GDM1 (cell line): Measurements from ENCODE around the gene BRICD5.

Experiments
- DNase-seq: peaks from one replicate; lab custom pipeline; 2025; lab: John Stamatoyannopoulos, UW

BRICD5 gene

DNA sequence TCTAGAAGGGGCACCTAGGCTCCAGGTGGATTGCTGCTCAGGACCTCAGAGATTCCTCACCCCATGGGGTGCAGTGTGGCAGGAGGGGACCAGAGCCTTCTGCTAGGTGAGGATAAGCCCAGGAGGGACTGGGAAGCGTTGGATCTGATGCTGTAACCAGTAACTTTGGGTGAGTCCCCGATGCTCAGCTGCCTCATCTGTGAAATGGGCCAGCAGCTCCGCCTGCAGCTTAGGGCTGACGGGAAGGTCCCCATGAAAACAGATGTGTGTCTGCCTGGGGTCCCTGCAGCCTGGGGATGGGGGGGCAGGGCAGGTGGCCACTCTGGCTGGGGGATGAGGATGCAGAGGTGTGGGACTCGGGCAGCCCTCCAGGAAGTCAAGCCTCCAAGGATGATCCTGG is 11.6 kb downstream of the BRICD5 start:
- DNase-seq = no peak

DNA sequence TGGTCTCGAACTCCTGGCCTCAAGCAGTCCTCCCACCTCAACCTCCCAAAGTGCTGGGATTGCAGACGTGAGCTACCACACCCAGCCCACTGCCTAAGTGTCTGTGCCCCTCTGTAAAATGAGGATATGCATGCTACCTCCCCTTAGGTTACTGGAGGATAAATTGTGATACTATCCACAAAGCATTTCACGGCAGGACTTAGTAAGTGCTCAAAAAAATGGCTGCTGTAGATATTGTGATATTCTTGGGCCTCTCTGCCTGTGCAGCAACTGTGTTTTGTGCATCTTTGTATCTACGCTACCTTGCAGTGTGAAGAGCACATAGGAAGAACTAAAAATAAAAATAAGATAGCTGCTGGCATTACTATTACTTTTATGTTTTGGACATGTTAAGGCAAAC is 12.4 kb downstream of the BRICD5 start:
- no peak for DNase-seq

DNA sequence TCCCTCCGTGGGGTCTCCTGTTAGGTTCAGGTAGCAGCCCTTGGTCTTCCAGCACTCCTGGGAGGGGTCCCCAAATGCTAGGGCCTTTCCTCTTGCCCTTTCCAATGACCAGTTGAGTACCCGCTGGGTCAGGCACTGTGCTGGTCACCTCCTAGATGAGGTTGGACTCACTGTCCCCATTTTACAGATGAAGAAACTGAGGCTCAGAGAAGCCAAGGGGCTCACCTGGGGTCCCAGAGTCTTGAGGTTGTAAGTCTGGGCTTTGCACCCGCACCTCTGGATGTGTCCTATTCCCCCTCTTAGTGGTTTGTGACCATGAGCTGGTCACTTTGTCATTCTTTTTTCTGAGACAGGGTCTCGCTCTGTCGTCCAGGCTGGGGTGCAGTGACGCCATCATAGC is 12.9 kb downstream of the BRICD5 start:
- no peak for DNase-seq

DNA sequence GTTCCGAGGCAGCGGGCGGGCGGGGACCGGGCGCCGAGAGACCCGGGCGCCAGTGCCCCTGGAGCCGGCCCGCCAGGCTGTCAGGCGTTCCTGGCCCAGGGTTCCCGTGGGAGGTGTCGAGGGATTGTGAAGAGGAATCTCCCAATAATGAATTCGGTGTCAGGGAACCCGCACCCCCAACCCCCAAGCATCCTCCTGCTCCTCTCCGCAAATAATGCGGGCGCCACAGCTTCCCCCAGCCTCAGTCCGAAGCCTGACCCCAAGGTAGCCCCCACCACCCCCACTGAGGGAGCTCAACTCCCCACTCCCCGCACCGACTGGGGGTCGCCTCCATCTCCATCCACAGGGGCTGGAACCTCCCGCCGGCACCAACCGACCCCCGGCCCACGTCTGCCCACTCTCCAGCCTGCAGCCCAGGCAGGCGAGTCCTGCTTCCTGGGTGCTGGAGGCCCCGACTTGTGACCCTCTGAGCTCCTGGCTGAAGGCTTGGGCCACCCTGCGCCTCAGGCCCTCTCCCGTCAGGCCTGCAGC is 13.6 kb downstream of the BRICD5 start:
- no peak for DNase-seq

DNA sequence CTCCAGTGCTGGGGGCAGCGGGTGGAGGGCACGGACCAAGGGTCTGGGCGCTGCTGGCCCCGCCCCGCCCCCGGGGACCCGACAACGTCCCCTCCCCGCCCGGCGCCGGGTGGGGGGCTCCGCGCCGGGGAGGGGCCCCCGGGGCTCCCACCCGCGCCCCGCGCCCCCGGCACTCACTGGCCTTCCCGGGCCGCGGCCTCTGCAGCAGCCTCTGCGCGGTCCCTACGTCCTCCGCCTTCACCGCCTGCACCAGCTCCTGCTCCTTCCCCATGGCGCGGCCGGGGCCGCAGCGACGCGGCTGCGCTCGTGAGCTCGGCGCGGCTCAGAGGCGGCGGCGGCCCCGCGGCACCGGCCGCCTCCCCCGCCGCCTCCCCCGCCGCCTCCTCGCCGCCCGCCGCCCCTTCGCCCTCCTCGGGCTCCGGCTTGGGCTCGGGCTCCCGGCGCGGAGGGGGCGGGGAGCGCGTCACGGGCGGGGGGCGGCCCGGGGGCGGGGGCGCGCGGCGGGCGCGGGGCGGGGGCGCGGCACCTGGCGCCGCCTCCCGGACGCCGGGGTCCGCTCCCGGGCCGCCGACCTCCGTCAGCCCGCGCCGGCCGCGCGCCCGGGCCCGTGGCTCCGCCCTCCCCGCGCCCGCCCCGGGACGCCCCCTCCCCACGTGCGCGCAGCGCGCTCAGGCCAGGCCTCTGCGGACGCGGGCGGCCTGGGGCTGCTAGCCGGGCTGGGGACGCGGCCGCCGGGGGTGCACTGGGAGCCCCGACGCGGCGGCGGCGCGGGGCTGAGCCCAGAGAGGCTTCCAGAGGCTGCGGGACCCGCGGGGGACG is 14.3 kb downstream of the BRICD5 start, which contains the start of gene CASKIN1:
CASKIN1 (minus strand) TSS at position 444 of the 819 bp plus-strand sequence; CDS start at position 271, 173 bp downstream.
- DNase-seq = no peak

DNA sequence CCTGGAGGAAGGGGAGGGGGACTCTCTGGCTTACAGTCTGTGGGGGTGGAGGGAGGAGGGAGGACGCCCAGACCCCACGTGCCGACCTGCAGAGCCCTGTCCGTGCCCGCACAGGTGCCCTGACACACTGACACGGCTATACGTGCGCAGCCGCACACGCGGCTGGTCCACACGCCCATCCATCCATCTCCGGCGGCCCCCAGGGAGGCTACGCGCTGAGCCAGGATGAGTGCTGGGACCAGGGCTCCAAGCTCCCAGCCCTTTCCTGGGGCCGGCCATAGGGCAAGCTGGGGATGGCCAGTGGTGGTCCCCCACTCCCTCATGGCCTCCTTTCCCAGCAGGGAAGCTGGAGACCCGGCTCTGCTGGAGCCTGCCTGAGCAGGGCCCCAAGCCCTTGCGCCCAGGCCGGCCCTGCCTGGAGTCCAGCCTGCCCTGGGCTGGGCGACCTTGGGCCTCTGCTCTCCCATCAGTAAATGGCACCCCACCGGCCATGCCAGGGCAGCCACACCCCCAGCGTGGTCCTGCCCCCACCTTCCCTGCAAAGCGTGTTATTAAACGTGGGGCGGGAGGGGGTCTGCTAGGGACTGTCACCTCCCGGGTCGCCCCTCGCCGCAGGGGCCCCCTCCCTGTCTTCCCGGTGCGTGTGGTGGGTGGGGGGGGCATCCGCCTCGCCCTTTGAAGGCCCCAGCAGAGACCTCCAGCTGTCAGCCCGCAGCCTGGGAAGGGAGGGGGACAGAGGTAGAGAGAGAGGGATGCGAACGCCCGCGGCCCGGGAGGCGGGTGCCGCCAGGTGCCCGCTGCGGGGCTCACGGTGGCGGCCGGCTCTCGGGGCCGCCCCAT is 15.1 kb downstream of the BRICD5 start:
- no peak for DNase-seq

DNA sequence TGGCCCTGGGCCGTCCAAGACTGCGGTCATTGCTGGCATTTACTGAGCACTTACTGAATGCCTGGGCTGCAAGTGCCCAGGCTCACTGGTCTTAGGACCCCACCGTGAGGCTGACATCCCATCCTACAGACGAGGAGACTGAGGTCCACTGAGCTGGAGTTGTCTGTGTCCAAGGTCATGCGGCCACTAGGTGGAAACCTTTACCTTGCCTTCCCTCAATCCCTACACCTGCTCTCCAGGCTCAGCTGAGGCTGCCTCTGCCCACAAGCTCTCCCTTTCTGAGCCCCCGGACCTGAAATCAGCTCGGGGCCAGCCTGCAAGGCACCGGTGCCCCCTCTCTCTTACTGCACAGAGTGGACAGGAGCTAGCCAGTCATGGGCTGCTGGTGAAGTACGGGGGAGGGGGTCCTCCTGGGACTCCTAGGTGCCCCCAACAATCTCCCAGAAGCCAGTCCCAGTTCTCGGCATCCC is 15.8 kb downstream of the BRICD5 start:
- peak; percentile 5 for DNase-seq

DNA sequence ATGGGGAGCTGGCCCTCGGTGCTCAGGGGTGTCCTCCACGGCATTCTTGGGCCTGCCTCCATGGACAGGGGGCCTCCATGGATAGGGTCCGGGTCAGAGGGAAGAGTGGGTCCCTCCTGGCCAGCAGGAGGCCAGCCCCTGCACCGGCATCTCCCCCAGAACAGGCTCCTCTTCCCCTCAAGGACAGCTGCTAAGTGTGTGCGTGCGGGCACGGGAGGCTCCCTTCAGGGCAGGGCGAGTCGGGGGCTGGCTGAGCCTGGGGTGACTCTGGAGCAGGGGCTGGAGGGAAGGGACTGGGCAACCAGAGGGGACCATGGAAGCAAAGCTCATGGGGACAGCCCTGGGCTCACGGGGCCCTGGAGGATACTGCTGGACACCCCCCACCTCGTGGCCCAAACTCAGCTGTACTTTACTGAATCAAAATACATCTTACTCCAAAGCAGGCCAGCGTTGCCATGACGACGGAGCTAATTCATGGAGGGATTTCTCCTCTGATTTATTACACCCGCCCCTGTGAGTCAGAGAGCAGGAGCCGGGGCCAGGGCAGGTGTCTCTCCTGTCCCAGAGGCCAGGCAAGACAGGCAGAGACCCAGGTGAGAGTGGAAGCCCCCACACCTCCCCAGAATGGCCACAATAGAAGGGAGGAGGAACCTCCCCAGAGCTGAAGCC is 16.4 kb downstream of the BRICD5 start:
- DNase-seq = no peak

DNA sequence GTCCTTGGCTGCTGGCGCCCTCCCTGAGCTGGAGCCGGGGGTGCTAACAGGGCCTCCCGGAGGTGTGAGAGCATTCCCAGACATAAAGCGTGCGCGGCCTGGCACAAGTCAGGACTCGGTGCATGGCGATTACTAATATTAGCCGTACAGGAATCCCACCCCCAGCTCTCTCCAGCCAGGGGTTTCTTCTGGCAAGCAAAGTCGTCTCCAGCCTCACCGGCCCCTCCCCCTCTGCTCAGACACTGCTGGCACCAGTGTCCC is 19.3 kb downstream of the BRICD5 start:
- DNase-seq = no peak

DNA sequence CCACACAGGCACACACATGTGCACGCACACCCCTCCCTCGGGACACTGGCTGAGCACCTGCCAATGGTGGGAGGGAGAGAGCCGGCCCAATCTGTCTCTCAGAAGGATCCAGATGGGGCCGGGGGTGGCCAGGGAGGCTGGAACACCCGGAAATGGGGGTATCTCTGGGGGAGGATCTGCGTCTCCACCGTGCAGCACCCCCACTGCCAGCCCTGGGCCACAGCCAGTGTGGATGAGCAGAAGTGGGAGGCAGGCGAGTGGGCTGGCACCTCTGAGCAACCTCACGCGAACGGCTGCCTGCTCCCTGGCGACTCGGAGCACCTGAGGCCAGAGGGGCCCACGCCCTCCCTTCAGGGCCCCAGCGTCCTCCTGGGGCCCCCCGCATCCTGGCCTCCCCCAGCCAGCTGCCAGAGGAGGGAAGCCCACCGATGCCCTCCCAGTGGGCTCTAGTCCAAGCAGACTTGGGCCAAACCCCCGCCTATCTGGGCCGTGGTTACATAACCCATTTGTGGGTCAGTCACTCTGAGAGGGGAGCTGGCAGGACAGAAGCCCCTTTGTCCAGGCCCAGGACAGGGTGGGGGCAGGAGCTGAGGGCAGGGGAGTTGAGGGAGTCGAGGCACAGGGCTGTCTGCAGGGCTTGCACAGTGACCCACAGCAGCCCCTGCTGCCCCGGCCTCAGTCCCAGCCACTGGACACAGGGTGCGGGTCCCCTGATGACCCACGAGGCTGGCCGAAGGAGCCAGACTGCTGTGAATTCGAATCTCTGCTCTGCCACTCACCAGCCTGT is 19.8 kb downstream of the BRICD5 start:
- no peak for DNase-seq

DNA sequence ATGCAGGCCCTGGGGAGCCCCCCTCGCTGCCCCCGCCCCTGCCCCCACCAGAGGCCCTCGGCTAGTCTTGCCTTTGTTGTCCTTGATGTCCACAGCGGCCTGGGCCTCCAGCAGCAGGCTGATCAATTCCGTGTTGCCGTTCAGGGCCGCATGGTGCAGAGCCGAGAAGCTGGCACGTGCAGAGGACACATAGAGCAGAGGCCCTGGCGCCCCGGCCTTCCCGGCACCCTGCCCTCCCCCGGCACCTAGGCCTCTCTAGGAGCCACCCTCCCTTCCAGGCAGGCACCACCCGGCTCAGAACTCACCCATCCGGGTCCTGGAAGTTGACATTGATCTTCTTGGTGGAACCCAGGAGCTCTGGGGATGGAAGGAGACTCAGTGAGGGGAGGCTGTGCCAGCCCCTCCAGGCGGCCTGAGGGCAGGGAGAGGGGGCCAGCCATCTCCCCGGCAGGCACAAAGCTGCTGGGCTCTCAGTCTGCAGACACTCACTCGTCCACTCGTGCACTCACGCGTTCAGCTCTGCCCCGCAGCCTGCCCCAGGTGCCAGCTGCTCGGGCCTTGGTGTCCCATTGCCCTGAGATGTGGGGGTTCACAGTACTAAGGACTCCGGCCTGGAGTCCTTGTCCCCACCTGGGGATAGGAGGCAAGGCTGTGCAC is 20.5 kb downstream of the BRICD5 start:
- DNase-seq = no peak

DNA sequence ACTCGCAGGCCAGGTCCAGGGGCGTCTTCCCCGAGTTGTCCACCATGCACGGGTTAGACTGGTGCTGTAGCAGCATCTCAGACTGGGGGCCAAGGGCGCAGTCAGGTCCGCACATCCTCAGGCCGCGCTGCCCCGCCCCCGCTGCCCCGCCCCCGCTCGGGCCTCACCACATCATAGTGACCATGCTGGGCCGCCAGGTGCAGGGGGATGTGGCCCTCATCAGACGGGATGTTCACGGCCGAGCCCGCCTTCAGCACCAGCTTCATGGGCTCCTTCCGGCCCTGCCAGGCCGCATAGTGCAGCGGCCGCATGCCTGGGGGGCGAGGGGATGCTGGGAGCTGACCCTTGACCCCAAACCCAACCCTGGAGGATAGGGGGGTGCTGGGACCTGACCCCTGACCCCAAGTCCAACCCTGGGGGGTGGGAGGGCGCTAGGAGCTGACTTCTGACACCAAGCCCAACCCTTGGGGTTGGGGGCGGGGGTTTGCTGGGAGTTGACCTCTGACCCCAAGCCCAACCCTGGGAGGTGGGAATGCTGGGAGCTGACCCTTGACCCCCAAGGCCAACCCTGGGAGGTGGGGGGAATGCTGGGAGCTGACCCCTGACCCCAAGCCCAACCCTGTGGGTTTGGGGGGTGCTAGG is 21.3 kb downstream of the BRICD5 start:
- no peak for DNase-seq

DNA sequence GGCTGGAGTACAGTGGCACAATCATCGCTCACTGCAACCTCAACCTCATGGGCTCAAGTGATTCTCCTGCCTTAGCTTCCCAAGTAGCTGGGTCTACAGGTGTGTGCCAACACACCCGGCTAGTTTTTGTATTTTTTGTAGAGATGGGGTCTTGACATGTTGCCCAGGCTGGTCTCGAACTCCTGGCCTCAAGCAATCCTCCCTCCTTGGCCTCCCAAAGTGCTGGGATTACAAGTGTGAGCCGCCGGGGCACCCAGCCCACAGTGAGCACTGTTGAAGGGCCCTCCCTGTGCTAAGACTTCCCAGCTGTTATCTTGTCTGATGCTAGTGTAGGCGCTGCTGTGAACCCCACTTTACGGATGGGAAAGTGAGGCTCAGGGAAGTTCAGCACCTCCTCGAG is 22.3 kb downstream of the BRICD5 start:
- no peak for DNase-seq

DNA sequence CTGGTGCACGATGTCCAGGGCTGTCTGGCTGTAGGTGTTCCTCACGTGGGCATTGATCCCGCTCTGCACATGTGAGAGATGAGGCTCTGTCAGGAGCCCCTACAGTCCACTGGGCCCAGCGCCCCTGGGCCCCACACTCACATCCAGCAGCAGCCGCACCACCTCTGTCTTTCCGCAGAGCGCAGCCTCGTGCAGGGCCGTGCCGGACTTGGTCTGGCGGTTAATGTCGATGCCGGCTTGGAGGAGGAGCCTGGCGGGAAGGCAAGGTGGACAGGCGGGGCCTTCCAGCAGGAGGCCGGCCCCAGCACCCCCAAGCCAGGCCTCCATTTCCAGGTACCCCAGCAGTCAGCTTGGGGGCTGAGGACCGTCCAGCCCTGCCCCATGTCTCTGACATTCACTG is 23.5 kb downstream of the BRICD5 start:
- DNase-seq = no peak

DNA sequence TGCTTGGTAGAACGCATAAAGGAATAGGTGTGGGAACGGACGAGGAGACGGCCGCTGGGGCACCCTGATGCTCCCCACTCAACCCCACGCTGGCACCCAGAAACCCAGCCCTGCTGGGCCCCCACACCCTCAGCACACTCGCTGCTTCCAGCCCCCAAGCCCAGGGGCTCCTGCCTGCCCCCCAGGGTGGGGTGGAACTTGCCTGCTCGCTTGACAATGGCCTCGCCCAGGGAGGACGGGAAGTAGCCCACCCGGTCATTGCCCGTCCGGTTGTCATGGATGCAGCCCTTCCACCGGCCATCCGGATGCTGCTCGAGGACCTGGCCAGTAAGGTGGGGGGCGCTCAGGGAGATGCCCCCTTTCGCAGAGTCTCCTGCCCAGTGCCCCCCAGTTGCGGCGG is 24.2 kb downstream of the BRICD5 start:
- DNase-seq = no peak

DNA sequence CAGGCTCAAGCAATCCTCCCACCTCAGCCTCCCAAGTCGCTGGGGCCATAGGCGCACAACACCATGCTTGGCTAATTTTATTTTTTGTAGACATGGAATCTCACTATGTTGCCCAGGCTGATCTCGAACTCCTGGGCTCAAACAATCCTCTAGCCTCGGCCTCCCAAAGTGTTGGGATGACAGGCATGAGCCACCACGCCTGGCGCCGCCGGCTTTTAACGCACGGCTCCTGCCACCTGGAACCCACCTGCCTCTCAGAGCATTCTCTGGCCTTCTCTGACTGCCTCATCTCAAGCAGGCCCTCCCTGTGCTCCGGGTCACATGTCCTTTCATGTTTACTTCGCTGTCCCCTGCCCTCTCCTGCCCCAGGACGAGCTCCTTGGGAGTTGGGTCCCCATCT is 24.6 kb downstream of the BRICD5 start:
- no peak for DNase-seq

DNA sequence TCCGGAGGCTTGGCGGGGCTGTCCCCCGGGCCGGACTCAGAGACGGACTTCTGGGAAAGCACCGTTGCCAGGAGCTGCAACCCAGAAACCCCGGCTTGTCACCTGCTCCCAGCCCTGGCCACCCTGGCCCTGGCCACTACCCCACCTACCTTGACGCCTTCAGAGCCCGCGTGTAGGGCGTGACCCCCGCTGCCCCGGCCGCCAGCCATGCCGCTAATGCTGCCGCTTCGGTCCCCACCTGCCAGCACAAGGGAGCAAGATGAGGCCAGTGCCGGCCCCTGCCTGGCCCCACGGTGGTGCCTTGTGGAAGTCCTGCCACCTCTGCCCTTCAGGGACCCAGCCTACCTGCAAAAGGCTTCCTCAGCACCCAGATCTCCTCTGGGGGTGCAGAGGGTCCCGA is 25.7 kb downstream of the BRICD5 start:
- DNase-seq = no peak

DNA sequence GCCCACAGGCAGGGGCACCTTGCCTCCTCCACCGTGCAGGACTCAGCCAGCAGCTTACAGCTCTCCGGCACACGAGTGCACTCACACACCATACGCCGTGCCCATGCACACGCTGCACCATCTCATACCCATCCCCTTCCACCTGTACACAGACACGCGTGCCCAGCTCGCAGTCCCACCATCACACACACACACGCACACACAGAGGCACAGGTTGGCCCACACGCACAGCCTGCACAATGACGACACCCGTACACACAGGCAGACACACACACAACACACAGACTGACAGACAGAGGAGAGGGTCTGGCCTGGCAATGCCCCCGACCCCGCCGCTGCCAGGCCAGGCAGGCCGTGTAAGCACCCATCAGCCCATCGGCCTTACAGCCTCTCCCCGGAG is 26.3 kb downstream of the BRICD5 start:
- DNase-seq = no peak

DNA sequence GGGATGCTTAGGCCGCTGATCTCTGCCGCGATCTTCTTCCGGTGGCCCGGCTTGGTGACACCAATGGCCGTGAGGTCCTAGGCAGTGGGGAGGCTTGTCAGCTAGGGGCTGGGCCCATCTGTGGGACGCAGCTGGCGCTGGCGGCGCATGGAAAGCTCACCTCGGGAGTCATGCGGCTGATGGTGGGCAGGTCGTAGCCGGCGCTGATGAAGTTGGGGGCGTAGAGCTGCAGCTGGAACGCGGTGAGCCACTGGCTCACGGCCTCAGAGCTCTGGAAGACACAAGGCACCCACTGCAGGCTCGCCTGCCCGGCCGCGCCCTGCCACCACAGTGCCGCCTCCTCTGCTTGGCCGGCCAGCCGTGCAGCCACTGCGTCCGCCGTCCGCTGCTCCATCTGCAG is 27.0 kb downstream of the BRICD5 start:
- no peak for DNase-seq

DNA sequence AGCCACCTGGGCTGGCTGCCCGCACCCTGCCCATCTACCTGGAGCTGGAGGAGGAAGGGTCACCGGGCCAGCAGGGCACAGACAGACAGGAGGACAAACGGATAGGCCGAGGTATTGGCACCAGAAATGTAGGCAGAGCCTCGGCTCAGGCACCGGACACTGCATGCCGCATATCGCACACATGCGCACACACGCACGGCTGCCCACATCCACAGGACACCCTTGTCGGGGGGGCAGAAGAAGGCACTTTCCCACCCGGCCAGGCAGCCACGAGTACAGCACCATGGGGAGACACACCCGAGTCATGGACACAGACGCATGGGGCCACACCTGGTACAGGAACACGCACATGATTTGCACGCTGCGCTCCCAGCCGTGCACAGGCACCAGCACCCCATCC is 28.7 kb downstream of the BRICD5 start:
- DNase-seq = no peak
